HepG2 (cell line): Measurements from ENCODE around the gene JMJD8. TPM values are rescaled to one million over a fixed set of nuclear protein-coding genes. Genes with fewer than 3 reads are reported as not detected.
A peak's percentile ranks its signal among the peaks of the same experiment; 100 is the strongest.

ENCODE experiments used
- FOXA3 ChIP-seq: IDR thresholded peaks from 2 replicates; pipeline ENCODE4 v1.6.1; 2016; ENCODE audit warnings: missing genetic modification reagents, missing compliant biosample characterization
- FOXC1 ChIP-seq: sonication (generic); formaldehyde crosslinking; IDR thresholded peaks from 2 replicates; pipeline ENCODE4 v1.8.0; 2022; ENCODE audit warnings: mild to moderate bottlenecking, missing genetic modification reagents, borderline replicate concordance
- FUBP1 ChIP-seq: sonication (generic); formaldehyde crosslinking; IDR thresholded peaks from 2 replicates; pipeline ENCODE4 v1.5.1; 2020; ENCODE audit warnings: missing genetic modification reagents, mild to moderate bottlenecking, borderline replicate concordance
- HBP1 ChIP-seq: IDR thresholded peaks from 2 replicates; pipeline ENCODE4 v1.6.1; 2016; ENCODE audit warnings: low read depth, control low read depth
- KMT2A ChIP-seq: sonication (generic); formaldehyde crosslinking; IDR thresholded peaks from 2 replicates; pipeline ENCODE4 v1.4.0; 2020; ENCODE audit warnings: missing genetic modification reagents
- MAZ ChIP-seq, 2 experiments: sonication (generic) in 1 of 2; formaldehyde crosslinking in 1 of 2; IDR thresholded peaks; 2 replicates each; pipeline versions ENCODE4 v1.5.0 to v1.6.1; 2012 to 2020; ENCODE audit warnings: low read depth in 2 of 2, mild to moderate bottlenecking in 2 of 2, borderline replicate concordance in 1 of 2, improper control_type of control experiment in 1 of 2, low read length in 1 of 2, missing genetic modification reagents in 1 of 2, moderate library complexity in 1 of 2
- NR2F6 ChIP-seq, 2 experiments: IDR thresholded peaks; 2 replicates each; pipeline ENCODE4 v1.6.1; 2016; ENCODE audit warnings: antibody characterized with exemption in 1 of 2, mild to moderate bottlenecking in 1 of 2
- SSRP1 ChIP-seq: IDR thresholded peaks from 2 replicates; pipeline ENCODE4 v1.6.1; 2016; ENCODE audit warnings: control low read depth
- TBL1XR1 ChIP-seq: fragments of 150-350 bp; IDR thresholded peaks from 2 replicates; pipeline ENCODE4 v1.6.1; 2014; ENCODE audit warnings: borderline replicate concordance, low read length; ENCODE audit not compliant: partially characterized antibody
- ZNF333 ChIP-seq: sonication (generic); formaldehyde crosslinking; IDR thresholded peaks from 2 replicates; pipeline ENCODE4 v1.4.0; 2020; ENCODE audit warnings: mild to moderate bottlenecking, missing genetic modification reagents, borderline replicate concordance
- ZNF558 ChIP-seq: sonication (generic); formaldehyde crosslinking; IDR thresholded peaks from 2 replicates; pipeline ENCODE4 v1.9.0; 2022; ENCODE audit warnings: mild to moderate bottlenecking, missing genetic modification reagents, borderline replicate concordance
- ZNF660 ChIP-seq: sonication (generic); formaldehyde crosslinking; IDR thresholded peaks from 2 replicates; pipeline ENCODE4 v1.5.1; 2020; ENCODE audit warnings: mild to moderate bottlenecking, low read depth, missing genetic modification reagents, borderline replicate concordance
- ZNF709 ChIP-seq: sonication (generic); formaldehyde crosslinking; IDR thresholded peaks from 2 replicates; pipeline ENCODE4 v1.5.0; 2020; ENCODE audit warnings: mild to moderate bottlenecking, missing genetic modification reagents
- polyA plus RNA-seq, 8 experiments: library from polyadenylated mRNA; depleted of rRNA in 3 of 8; stranded (reverse) in 7 of 8; unstranded in 1 of 8; fragments of >200 nt; fragmentation: Illumina TruSeq in 4 of 8; extraction: Trizol in 4 of 8; gene quantifications; 2 replicates each; pipeline versions ENCODE4 v1.2.1 to v1.2.3, GENCODE V29; 2011 to 2016; ENCODE audit warnings: low read depth in 4 of 8, missing spikeins in 1 of 8, mixed read lengths in 1 of 8; ENCODE audit not compliant: insufficient read depth in 1 of 8
- total RNA-seq, 5 experiments: library from RNA; depleted of rRNA; stranded (reverse); fragments of >200 nt; fragmentation: Illumina TruSeq; extraction: Trizol; gene quantifications; 2 replicates each; pipeline ENCODE4 v1.2.3, GENCODE V29; 2016; ENCODE audit warnings: low read depth in 1 of 5
- TF ChIP-seq, protein P1 (sequence below): IDR thresholded peaks from 2 replicates; pipeline ENCODE4 v1.6.1; 2016; ENCODE audit warnings: missing biosample characterization, missing genetic modification reagents, low read depth
- TF ChIP-seq, protein P2 (sequence below), 2 experiments: sonication (generic) in 1 of 2; formaldehyde crosslinking in 1 of 2; IDR thresholded peaks; 2 replicates each; pipeline versions ENCODE4 v1.4.0 to v1.6.1; 2018 to 2020; ENCODE audit warnings: missing genetic modification reagents in 2 of 2, borderline replicate concordance in 1 of 2, low read depth in 1 of 2, mild to moderate bottlenecking in 1 of 2, missing biosample characterization in 1 of 2
- TF ChIP-seq, protein P3 (sequence below): sonication (generic); formaldehyde crosslinking; IDR thresholded peaks from 2 replicates; pipeline ENCODE4 v1.5.0; 2020; ENCODE audit warnings: missing genetic modification reagents, mild to moderate bottlenecking, borderline replicate concordance

JMJD8 gene
- total and polyA plus RNA-seq, 2 of the 13 experiments (the other 11 are each of a cell fraction or from before 2014, with no cell fraction given), result 2.6 to 11.8 TPM

GRCh38 chr16:645852-646678, 38.1 kb downstream of the JMJD8 start (continued):
- TF ChIP-seq KMT2A (CRISPR knock-in tag) (no peak), NR2F6 (IDR thresholded peaks at IDR 0.05) (peak; percentile 50; the same call in 1 of the 2 replicates), NR2F6 (CRISPR knock-in tag; IDR thresholded peaks at IDR 0.05) (peak; percentile 80), ZNF333 (CRISPR knock-in tag) (no peak), HBP1 (CRISPR knock-in tag) (no peak), MAZ (IDR thresholded peaks at IDR 0.05; ENCODE audit: borderline replicate concordance, low read depth, low read length) (no peak), MAZ (CRISPR knock-in tag; IDR thresholded peaks at IDR 0.05; ENCODE audit: low read depth) (peak; percentile 75), SSRP1 (CRISPR knock-in tag) (peak; percentile 41; the same call in 1 of the 2 replicates), FUBP1 (no peak), ZNF558 (CRISPR knock-in tag) (0 out of 2 replicates have a peak, but pooled peaks have one; percentile 41), FOXA3 (CRISPR knock-in tag) (peak; percentile 32; the same call in 1 of the 2 replicates), ZNF660 (CRISPR knock-in tag) (no peak), FOXC1 (CRISPR knock-in tag) (no peak), TBL1XR1 (peak; percentile 21), ZNF709 (CRISPR knock-in tag) (no peak)
- TF ChIP-seq, protein P1, sequence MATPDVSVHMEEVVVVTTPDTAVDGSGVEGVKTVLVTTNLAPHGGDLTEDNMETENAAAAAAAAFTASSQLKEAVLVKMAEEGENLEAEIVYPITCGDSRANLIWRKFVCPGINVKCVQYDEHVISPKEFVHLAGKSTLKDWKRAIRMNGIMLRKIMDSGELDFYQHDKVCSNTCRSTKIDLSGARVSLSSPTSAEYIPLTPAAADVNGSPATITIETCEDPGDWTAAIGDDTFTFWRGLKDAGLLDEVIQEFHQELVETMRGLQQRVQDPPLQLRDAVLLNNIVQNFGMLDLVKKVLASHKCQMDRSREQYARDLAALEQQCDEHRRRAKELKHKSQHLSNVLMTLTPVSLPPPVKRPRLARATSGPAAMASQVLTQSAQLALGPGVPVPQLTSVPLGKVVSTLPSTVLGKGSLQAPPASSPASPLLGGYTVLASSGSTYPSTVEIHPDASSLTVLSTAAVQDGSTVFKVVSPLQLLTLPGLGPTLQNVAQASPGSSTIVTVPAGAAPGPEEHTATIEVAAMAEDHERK (CRISPR knock-in tag), result no peak
- TF ChIP-seq, protein P2, sequence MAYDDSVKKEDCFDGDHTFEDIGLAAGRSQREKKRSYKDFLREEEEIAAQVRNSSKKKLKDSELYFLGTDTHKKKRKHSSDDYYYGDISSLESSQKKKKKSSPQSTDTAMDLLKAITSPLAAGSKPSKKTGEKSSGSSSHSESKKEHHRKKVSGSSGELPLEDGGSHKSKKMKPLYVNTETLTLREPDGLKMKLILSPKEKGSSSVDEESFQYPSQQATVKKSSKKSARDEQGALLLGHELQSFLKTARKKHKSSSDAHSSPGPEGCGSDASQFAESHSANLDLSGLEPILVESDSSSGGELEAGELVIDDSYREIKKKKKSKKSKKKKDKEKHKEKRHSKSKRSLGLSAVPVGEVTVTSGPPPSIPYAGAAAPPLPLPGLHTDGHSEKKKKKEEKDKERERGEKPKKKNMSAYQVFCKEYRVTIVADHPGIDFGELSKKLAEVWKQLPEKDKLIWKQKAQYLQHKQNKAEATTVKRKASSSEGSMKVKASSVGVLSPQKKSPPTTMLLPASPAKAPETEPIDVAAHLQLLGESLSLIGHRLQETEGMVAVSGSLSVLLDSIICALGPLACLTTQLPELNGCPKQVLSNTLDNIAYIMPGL (CRISPR knock-in tag; IDR thresholded peaks at IDR 0.05; ENCODE audit: borderline replicate concordance in 1 of 2, low read depth in 1 of 2), result 0 out of 4 replicates have a peak, but pooled peaks of 1 of the 2 experiments have one; percentile 4
- TF ChIP-seq, protein P3, sequence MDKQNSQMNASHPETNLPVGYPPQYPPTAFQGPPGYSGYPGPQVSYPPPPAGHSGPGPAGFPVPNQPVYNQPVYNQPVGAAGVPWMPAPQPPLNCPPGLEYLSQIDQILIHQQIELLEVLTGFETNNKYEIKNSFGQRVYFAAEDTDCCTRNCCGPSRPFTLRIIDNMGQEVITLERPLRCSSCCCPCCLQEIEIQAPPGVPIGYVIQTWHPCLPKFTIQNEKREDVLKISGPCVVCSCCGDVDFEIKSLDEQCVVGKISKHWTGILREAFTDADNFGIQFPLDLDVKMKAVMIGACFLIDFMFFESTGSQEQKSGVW, result no peak
